HepG2 (cell line): ENCODE results near the gene PARVA. TPM values are rescaled to one million over a fixed set of nuclear protein-coding genes. Genes with fewer than 3 reads are reported as not detected.

Source experiments
- ATAC-seq: fragments of 200-7000 bp; cut with Tn5 transposase; 3 replicates; pipeline ENCODE4 v1.9.1; 2020; ENCODE audit warnings: mild to moderate bottlenecking, moderate library complexity
- BruUV-seq: library from RNA; stranded (reverse); fragments of 400-500 nt; replicated peaks from 2 replicates; lab custom pipeline; 2021; lab: Mats Ljungman, UMichigan
- CTCF ChIA-PET: fragments of 300-600 bp; formaldehyde crosslinking; extraction: SDS; loops from one replicate; lab custom pipeline; 2021; ENCODE audit warnings: low total read pairs, inconsistent platforms, low intra/inter-chr PET ratio; lab: Yijun Ruan, JAX
- POLR2A ChIA-PET: fragments of 350-600 bp; sonication (Branson Sonifier 250); formaldehyde crosslinking; loops from one replicate; lab custom pipeline; 2020; ENCODE audit warnings: antibody characterized with exemption, inconsistent platforms; lab: Yijun Ruan, JAX
- DNase-seq: peaks from one replicate; pipeline ENCODE4 v3.0.0-alpha.2; 2015; ENCODE audit warnings: low spot score
- FAIRE-seq: peaks from 3 replicates; lab custom pipeline; 2011; peaks lifted over from hg19 to GRCh38; lab: Jason Lieb, UNC
- H2AFZ ChIP-seq: one replicate; pipeline ENCODE4 v1.6.1; 2011; ENCODE audit warnings: low read length, inconsistent platforms
- H3K27ac ChIP-seq: fragments of 300-600 bp; 3 replicates; pipeline ENCODE4 v1.8.0; 2011; ENCODE audit warnings: mixed run types, mild to moderate bottlenecking, mixed read lengths, low read length, inconsistent platforms; ENCODE audit not compliant: insufficient read depth; ENCODE audit errors: extremely low read length
- H3K27me3 ChIP-seq, 2 experiments: fragments of 200-600 bp in 1 of 2; 2 replicates in 1 of 2; 3 replicates in 1 of 2; pipeline versions ENCODE4 v1.6.0 to v1.8.0; 2011; ENCODE audit warnings: low read length in 2 of 2, mild to moderate bottlenecking in 2 of 2, moderate library complexity in 2 of 2, inconsistent platforms in 1 of 2; ENCODE audit not compliant: insufficient read depth in 2 of 2, control insufficient read depth in 1 of 2
- H3K36me3 ChIP-seq, 2 experiments: fragments of 200-600 bp in 1 of 2; replicated peaks in 1 of 2; 2 replicates in 1 of 2; 3 replicates in 1 of 2; pipeline versions ENCODE4 v1.5.1 to v1.8.0; 2011; ENCODE audit warnings: low read length in 2 of 2, inconsistent platforms in 1 of 2; ENCODE audit not compliant: insufficient read depth in 2 of 2, control insufficient read depth in 1 of 2
- H3K4me1 ChIP-seq: 2 replicates; pipeline ENCODE4 v1.5.1; 2012; ENCODE audit warnings: low read length, inconsistent platforms; ENCODE audit not compliant: insufficient read depth
- H3K4me2 ChIP-seq: 2 replicates; pipeline ENCODE4 v1.6.0; 2011; ENCODE audit warnings: low read depth, low read length, inconsistent platforms
- H3K4me3 ChIP-seq, 3 experiments: fragments of 200-600 bp in 1 of 3; sonication (generic), shearing (Covaris generic) in 1 of 3; replicated peaks in 1 of 3; 2 replicates each; pipeline ENCODE4 v1.5.1; 2011 to 2016; ENCODE audit warnings: low read length in 3 of 3, inconsistent platforms in 2 of 3, low read depth in 2 of 3, mild to moderate bottlenecking in 2 of 3, control low read depth in 1 of 3, mixed read lengths in 1 of 3; ENCODE audit not compliant: insufficient read depth in 1 of 3
- H3K79me2 ChIP-seq: one replicate; pipeline ENCODE4 v1.6.1; 2011; ENCODE audit warnings: low read length, inconsistent platforms; ENCODE audit not compliant: insufficient read depth
- H3K9ac ChIP-seq: 2 replicates; pipeline ENCODE4 v1.6.0; 2011; ENCODE audit warnings: mild to moderate bottlenecking, low read depth, low read length, inconsistent platforms; ENCODE audit not compliant: insufficient read depth
- H3K9me3 ChIP-seq: 2 replicates; pipeline ENCODE4 v1.5.1; 2012; ENCODE audit warnings: mild to moderate bottlenecking, low read length
- H4K20me1 ChIP-seq: 2 replicates; pipeline ENCODE4 v1.6.0; 2011; ENCODE audit warnings: inconsistent platforms, mild to moderate bottlenecking, low read length, moderate library complexity; ENCODE audit not compliant: insufficient read depth
- EEA1 ChIP-seq: sonication (generic); formaldehyde crosslinking; IDR thresholded peaks from 2 replicates; pipeline ENCODE4 v1.5.1; 2020; ENCODE audit warnings: mild to moderate bottlenecking, missing genetic modification reagents, borderline replicate concordance
- ELK4 ChIP-seq: sonication (generic); formaldehyde crosslinking; IDR thresholded peaks from 2 replicates; pipeline ENCODE4 v1.9.0; 2021; ENCODE audit warnings: missing genetic modification reagents, borderline replicate concordance
- IRX3 ChIP-seq: sonication (generic); formaldehyde crosslinking; IDR thresholded peaks from 2 replicates; pipeline ENCODE4 v1.8.1; 2023; ENCODE audit warnings: mild to moderate bottlenecking, low read depth, missing genetic modification reagents, borderline replicate concordance
- MEIS2 ChIP-seq: sonication (generic); formaldehyde crosslinking; IDR thresholded peaks from 2 replicates; pipeline ENCODE4 v1.9.0; 2021; ENCODE audit warnings: mild to moderate bottlenecking, missing genetic modification reagents
- RARG ChIP-seq: sonication (generic); formaldehyde crosslinking; IDR thresholded peaks from 2 replicates; pipeline ENCODE4 v1.4.0; 2020; ENCODE audit warnings: low read depth, mild to moderate bottlenecking, missing genetic modification reagents
- ZFP36 ChIP-seq: fragments of 150-350 bp; IDR thresholded peaks from 2 replicates; pipeline ENCODE4 v1.6.1; 2018; ENCODE audit warnings: borderline replicate concordance, low read length, low read depth; ENCODE audit not compliant: partially characterized antibody
- ZFY ChIP-seq: sonication (generic); formaldehyde crosslinking; IDR thresholded peaks from 2 replicates; pipeline ENCODE4 v1.4.0; 2020; ENCODE audit warnings: missing genetic modification reagents
- ZMAT3 ChIP-seq: sonication (generic); formaldehyde crosslinking; conservative IDR thresholded peaks from 2 replicates; pipeline ENCODE4 v1.7.0; 2021; ENCODE audit warnings: missing genetic modification reagents
- ZNF124 ChIP-seq: sonication (generic); formaldehyde crosslinking; IDR thresholded peaks from 2 replicates; pipeline ENCODE4 v1.4.0; 2020; ENCODE audit warnings: missing genetic modification reagents
- ZNF800 ChIP-seq: sonication (generic); formaldehyde crosslinking; IDR thresholded peaks from 2 replicates; pipeline ENCODE4 v1.4.0; 2020; ENCODE audit warnings: missing genetic modification reagents
- WGBS: methylation state at CpG from one replicate; pipeline ENCODE4 v1.1.6; 2017; ENCODE audit warnings: low lambda C conversion rate; 5-methylcytosine and 5-hydroxymethylcytosine counted together
- in situ Hi-C: cut with HindIII; loops from 2 replicates; pipeline ENCODE4 v1.10.0; 2017; ENCODE audit warnings: low pct_unique_long_range_greater_than_20kb; ENCODE audit not compliant: extremely low pct_ligation_motif_present
- intact Hi-C: fragments of 100-400 bp; cut with micrococcal nuclease; formaldehyde crosslinking; loops from one replicate; pipeline ENCODE4 v1.10.0; 2022; ENCODE audit not compliant: unreplicated experiment
- polyA plus RNA-seq, 8 experiments: library from polyadenylated mRNA; depleted of rRNA in 3 of 8; stranded (reverse) in 7 of 8; unstranded in 1 of 8; fragments of >200 nt; fragmentation: Illumina TruSeq in 4 of 8; extraction: Trizol in 4 of 8; gene quantifications; 2 replicates each; pipeline versions ENCODE4 v1.2.1 to v1.2.3, GENCODE V29; 2011 to 2016; ENCODE audit warnings: low read depth in 4 of 8, missing spikeins in 1 of 8, mixed read lengths in 1 of 8; ENCODE audit not compliant: insufficient read depth in 1 of 8
- total RNA-seq, 5 experiments: library from RNA; depleted of rRNA; stranded (reverse); fragments of >200 nt; fragmentation: Illumina TruSeq; extraction: Trizol; gene quantifications; 2 replicates each; pipeline ENCODE4 v1.2.3, GENCODE V29; 2016; ENCODE audit warnings: low read depth in 1 of 5

Gene PARVA
- total and polyA plus RNA-seq, 2 of the 13 experiments (the other 11 are each of a cell fraction or from before 2014, with no cell fraction given): 5.9 to 9.1 TPM

DNA sequence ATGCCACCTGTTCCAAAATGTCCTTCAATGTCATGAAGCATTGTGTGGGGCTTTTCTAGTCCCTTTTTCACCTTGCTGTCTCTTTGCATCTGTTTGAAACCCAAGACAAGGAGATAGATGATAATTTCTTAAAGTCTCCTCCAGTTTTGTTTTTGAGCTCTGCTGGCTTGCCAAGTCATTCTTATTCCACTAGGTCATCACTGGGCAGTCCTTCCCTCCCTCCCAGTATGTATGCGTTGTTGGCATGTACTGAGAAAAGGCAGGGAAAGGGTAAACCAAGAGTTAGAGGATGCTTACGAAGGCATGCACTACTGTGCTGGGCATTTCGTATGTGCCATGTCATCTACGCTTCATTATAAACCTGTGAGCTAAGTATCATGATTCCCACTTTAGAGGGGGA is 78.6 kb downstream of the PARVA start:
- Histone ChIP-seq H3K27ac (no peak overlapping the region), H3K4me1 (peaks cover 8% of the 10 kb centered on the region; the same call in 1 of the 2 replicates), H4K20me1 (no peaks in the 10 kb centered on the region), H3K36me3 (no peaks in the 10 kb centered on the region), H2AFZ (no peak overlapping the region), H3K4me2 (no peak overlapping the region), H3K9me3 (no peaks in the 10 kb centered on the region), H3K27me3 (no peaks in the 10 kb centered on the region), H3K4me3 (no peak overlapping the region), H3K9ac (no peak overlapping the region), H3K79me2 (no peaks in the 10 kb centered on the region)
- BruUV-seq: no TSS peak
- TF ChIP-seq IRX3 (CRISPR knock-in tag) (no peak), EEA1 (CRISPR knock-in tag) (no peak), ZNF124 (CRISPR knock-in tag) (no peak), ZNF800 (no peak), ZFY (CRISPR knock-in tag) (no peak), RARG (CRISPR knock-in tag) (no peak), ELK4 (no peak), ZMAT3 (CRISPR knock-in tag) (no peak), ZFP36 (no peak), MEIS2 (CRISPR knock-in tag) (no peak)
- in situ Hi-C loops: no loop called here
- ATAC-seq (no peak), DNase-seq (no peak), FAIRE-seq (no peak)
- ChIA-PET CTCF (no interaction called here), POLR2A (no interaction called here)
- intact Hi-C loops: no loop called here
- WGBS: 96% methylated on average over 4 of the region's 4 CpGs
